Measurements from ENCODE around the gene GOPC. TPM values are rescaled to one million over a fixed set of nuclear protein-coding genes. Genes with fewer than 3 reads are reported as not detected.
A peak's percentile ranks its signal among the peaks of the same experiment; 100 is the strongest.

Gene GOPC
- total and polyA plus RNA-seq, 2 of the 13 experiments (the other 11 are each of a cell fraction or from before 2014, with no cell fraction given): 20.9 to 41.5 TPM

DNA sequence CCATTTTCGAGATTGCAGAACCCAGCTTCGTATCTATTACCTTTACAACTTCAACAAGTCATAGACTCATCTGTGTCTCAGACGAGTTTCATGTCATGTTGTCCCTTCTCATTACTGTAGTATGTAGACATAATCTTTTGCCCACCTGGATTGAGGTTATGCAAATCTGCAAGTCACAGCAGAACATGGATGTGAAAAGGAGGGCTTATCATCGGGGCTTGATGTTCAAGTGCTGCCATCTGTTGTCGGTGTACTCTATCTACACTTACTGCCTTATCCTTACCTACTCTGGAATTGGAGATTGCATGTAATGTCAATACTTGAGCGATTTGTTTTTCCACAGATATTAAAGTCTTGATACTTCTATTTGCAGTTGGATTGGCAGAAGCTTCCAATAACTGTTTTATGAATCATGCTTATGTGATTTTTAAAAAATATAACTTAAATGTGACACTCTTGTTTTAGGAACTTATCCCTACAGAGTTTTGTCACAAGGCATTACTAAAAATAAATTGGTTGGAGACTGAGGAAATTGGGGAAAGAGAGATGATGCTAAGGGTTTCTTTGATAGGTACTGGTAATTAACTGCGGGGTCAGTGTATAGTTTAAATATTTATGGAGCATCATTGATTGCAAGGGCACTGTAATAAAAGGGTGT, 3.0 kb upstream of the GOPC start:
- CTCF ChIA-PET (ENCODE audit: low intra/inter-chr PET ratio, low total read pairs): interaction anchor here (0.7 to 2.8 kb wide), 7 partner anchors 13 to 259 kb away, joined by 3 to 35 read pairs (median 8); no protein-coding TSS in a partner anchor
- POLR2A ChIA-PET: no interaction called here
- TF ChIP-seq KLF16 (CRISPR knock-in tag; IDR thresholded peaks at IDR 0.05) (peak in 1 of 2 experiments; percentile 79; a peak in 2 of 4 replicates), SMAD3 (CRISPR knock-in tag; IDR thresholded peaks at IDR 0.05) (peak; percentile 75; the same call in 1 of the 2 replicates), KAT7 (CRISPR knock-in tag; IDR thresholded peaks at IDR 0.05; ENCODE audit: borderline replicate concordance) (0 out of 2 replicates have a peak, but pooled peaks have one; percentile 36), TFAP4 (IDR thresholded peaks at IDR 0.05; ENCODE audit: borderline replicate concordance, low read depth) (no peak), ZKSCAN8 (CRISPR knock-in tag; IDR thresholded peaks at IDR 0.05; ENCODE audit: borderline replicate concordance) (peak; percentile 53; the same call in 1 of the 2 replicates), SOX5 (CRISPR knock-in tag; IDR thresholded peaks at IDR 0.05; ENCODE audit: borderline replicate concordance) (0 out of 2 replicates have a peak, but pooled peaks have one; percentile 30), ZNF253 (CRISPR knock-in tag; IDR thresholded peaks at IDR 0.05; ENCODE audit: borderline replicate concordance) (no peak), HOXA5 (CRISPR knock-in tag; IDR thresholded peaks at IDR 0.05) (0 out of 2 replicates have a peak, but pooled peaks have one; percentile 33), KLF6 (CRISPR knock-in tag; IDR thresholded peaks at IDR 0.05) (peak; percentile 54; the same call in 1 of the 2 replicates), ZNF614 (CRISPR knock-in tag; IDR thresholded peaks at IDR 0.05; ENCODE audit: borderline replicate concordance) (0 out of 2 replicates have a peak, but pooled peaks have one; percentile 58), SAP130 (CRISPR knock-in tag; IDR thresholded peaks at IDR 0.05; ENCODE audit: low read depth) (peak; percentile 41), NFIC (IDR thresholded peaks at IDR 0.05; ENCODE audit: low read length) (no peak), ZNF143 (CRISPR knock-in tag; IDR thresholded peaks at IDR 0.05) (no peak), NFE2L2 (IDR thresholded peaks at IDR 0.05; ENCODE audit: low read length) (peak; percentile 69), MAFK (conservative IDR thresholded peaks at IDR 0.05 in 1 of 2, IDR thresholded peaks at IDR 0.05 in 1 of 2; ENCODE audit: low read length in 2 of 2) (peak; percentile 13 to 26; a peak in 1 of 4 replicates), ELF3 (CRISPR knock-in tag; IDR thresholded peaks at IDR 0.05) (0 out of 2 replicates have a peak, but pooled peaks have one; percentile 24), STAG1 (CRISPR knock-in tag; IDR thresholded peaks at IDR 0.05) (peak; percentile 99), BRF2 (CRISPR knock-in tag; IDR thresholded peaks at IDR 0.05) (no peak), MIER3 (CRISPR knock-in tag; IDR thresholded peaks at IDR 0.05; ENCODE audit: borderline replicate concordance) (peak; percentile 41; the same call in 1 of the 2 replicates)
- TF ChIP-seq, protein P1, sequence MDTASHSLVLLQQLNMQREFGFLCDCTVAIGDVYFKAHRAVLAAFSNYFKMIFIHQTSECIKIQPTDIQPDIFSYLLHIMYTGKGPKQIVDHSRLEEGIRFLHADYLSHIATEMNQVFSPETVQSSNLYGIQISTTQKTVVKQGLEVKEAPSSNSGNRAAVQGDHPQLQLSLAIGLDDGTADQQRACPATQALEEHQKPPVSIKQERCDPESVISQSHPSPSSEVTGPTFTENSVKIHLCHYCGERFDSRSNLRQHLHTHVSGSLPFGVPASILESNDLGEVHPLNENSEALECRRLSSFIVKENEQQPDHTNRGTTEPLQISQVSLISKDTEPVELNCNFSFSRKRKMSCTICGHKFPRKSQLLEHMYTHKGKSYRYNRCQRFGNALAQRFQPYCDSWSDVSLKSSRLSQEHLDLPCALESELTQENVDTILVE (CRISPR knock-in tag; IDR thresholded peaks at IDR 0.05): no peak
- TF ChIP-seq, protein P2, sequence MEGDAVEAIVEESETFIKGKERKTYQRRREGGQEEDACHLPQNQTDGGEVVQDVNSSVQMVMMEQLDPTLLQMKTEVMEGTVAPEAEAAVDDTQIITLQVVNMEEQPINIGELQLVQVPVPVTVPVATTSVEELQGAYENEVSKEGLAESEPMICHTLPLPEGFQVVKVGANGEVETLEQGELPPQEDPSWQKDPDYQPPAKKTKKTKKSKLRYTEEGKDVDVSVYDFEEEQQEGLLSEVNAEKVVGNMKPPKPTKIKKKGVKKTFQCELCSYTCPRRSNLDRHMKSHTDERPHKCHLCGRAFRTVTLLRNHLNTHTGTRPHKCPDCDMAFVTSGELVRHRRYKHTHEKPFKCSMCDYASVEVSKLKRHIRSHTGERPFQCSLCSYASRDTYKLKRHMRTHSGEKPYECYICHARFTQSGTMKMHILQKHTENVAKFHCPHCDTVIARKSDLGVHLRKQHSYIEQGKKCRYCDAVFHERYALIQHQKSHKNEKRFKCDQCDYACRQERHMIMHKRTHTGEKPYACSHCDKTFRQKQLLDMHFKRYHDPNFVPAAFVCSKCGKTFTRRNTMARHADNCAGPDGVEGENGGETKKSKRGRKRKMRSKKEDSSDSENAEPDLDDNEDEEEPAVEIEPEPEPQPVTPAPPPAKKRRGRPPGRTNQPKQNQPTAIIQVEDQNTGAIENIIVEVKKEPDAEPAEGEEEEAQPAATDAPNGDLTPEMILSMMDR (CRISPR knock-in tag; IDR thresholded peaks at IDR 0.05): peak; percentile 93

More for the DNA sequence above, 3.0 kb upstream of the GOPC start:
- in situ Hi-C loops (cut with HindIII; ENCODE audit: extremely low pct_ligation_motif_present, low pct_unique_long_range_greater_than_20kb) (loop anchor here (25.0 kb wide), 1 partner anchor 643 kb away; no protein-coding TSS in a partner anchor), intact Hi-C loops (cut with micrococcal nuclease; ENCODE audit: unreplicated experiment) (loop anchor here (1.0 to 10.0 kb wide), 5 partner anchors 156 to 259 kb away; no protein-coding TSS in a partner anchor)
- Histone ChIP-seq H3K9ac (ENCODE audit: insufficient read depth, low read depth, low read length) (no peak overlapping the region), H3K36me3 (replicated peaks in 1 of 2; ENCODE audit: control insufficient read depth in 1 of 2, insufficient read depth in 2 of 2, low read length in 2 of 2) (no peaks in the 10 kb centered on the region), H3K9me3 (ENCODE audit: low read length) (no peaks in the 10 kb centered on the region), H4K20me1 (ENCODE audit: insufficient read depth, low read length) (peaks cover 5% of the 10 kb centered on the region; the same call in 1 of the 2 replicates), H2AFZ (ENCODE audit: low read length) (no peak overlapping the region), H3K4me2 (ENCODE audit: low read depth, low read length) (no peak overlapping the region), H3K27ac (ENCODE audit: extremely low read length, insufficient read depth, low read length) (no peak overlapping the region), H3K4me1 (ENCODE audit: insufficient read depth, low read length) (peaks cover 10% of the 10 kb centered on the region), H3K79me2 (ENCODE audit: insufficient read depth, low read length) (peaks cover 17% of the 10 kb centered on the region), H3K4me3 (replicated peaks in 1 of 3; ENCODE audit: insufficient read depth in 1 of 3, low read depth in 2 of 3, low read length in 3 of 3) (no peak overlapping the region), H3K27me3 (ENCODE audit: control insufficient read depth in 1 of 2, insufficient read depth in 2 of 2, low read length in 2 of 2) (no peaks in the 10 kb centered on the region; a peak in 1 of 5 replicates)
- ATAC-seq (peak; percentile 33), FAIRE-seq (peak; percentile 87), DNase-seq (ENCODE audit: low spot score) (peak; percentile 80)
- WGBS (ENCODE audit: low lambda C conversion rate): 27% methylated on average over 7 of the region's 7 CpGs
- no TSS peak for BruUV-seq (replicated peaks)
